ENCODE results near the gene OPA1. TPM values are rescaled to one million over a fixed set of nuclear protein-coding genes. Genes with fewer than 3 reads are reported as not detected.

Gene OPA1
- total RNA-seq, 1 experiment from 2014 or later = 75.4 TPM

DNA sequence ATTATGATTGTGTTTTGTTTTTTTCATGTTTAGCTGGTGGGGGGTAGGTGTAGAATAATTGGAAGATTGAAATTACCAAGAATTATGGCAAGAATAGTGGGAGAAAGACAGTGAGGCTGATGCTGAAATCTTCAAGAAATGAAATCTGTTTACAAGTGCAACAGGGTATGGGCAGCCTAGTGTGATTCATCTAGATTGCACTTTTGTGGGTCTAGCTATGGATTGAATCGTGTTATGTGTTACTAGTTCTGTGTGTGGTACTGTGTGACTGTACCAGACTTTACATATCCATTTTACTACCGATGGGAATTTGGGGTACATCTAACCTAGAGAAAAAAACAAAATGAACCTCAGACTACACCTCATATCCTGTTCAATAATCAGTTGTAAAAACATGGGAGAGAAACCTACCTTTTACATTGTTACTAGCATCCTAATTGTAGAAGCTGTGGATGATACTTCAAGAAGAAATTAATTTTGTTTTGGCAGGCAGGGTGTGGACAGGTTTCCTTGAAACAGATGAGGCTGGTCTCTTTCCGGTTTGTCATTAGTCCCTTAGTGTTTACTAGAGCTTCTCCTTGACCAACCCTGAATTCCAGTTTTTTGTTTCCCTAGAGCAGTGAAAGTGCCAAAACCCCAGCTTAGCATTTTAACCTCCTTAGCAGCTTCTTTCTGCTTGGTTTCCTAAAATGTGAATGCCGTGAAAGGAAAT, 47.9 kb downstream of the OPA1 start:
- no peaks in the 10 kb centered on the region for H3K9me3 Mint-ChIP-seq
- no peak overlapping the region for H3K4me3 Mint-ChIP-seq
- no peaks in the 10 kb centered on the region for H3K27me3 Mint-ChIP-seq (ENCODE audit: low read depth)
- Histone ChIP-seq H3K56ac (ENCODE audit: insufficient read length, low read depth, low read length) (no peak overlapping the region), H4K5ac (ENCODE audit: insufficient read length, low read depth, low read length) (no peak overlapping the region), H2AK5ac (ENCODE audit: insufficient read length, low read length) (no peak overlapping the region), H2BK15ac (ENCODE audit: low read depth, low read length) (no peak overlapping the region), H4K91ac (ENCODE audit: insufficient read length, low read depth, low read length) (no peak overlapping the region), H3K4ac (ENCODE audit: low read depth, low read length) (no peak overlapping the region), H3T11ph (ENCODE audit: low read length) (no peak overlapping the region), H3K23ac (ENCODE audit: insufficient read length, low read depth, low read length) (no peak overlapping the region), H2BK5ac (ENCODE audit: insufficient read length, low read length) (no peak overlapping the region), H3K79me2 (ENCODE audit: insufficient read depth, low read length) (no peaks in the 10 kb centered on the region), H3K27me3 (ENCODE audit: insufficient read depth, low read length) (no peaks in the 10 kb centered on the region), H3K4me1 (ENCODE audit: insufficient read depth, low read length) (no peaks in the 10 kb centered on the region), H3K9ac (ENCODE audit: extremely low read depth, insufficient read length, low read length) (no peak overlapping the region), H3K14ac (ENCODE audit: insufficient read depth, low read length) (no peak overlapping the region), H3K79me1 (ENCODE audit: insufficient read depth, low read depth, low read length, poor library complexity, severe bottlenecking) (no peaks in the 10 kb centered on the region), H3K27ac (ENCODE audit: insufficient read length, low read depth, low read length) (no peak overlapping the region), H3K4me2 (ENCODE audit: insufficient read depth, insufficient read length, low read length) (no peak overlapping the region), H3K18ac (ENCODE audit: insufficient read length, low read depth, low read length) (no peak overlapping the region), H3K23me2 (ENCODE audit: insufficient read length, low read depth, low read length, poor library complexity, severe bottlenecking) (no peaks in the 10 kb centered on the region), H2BK12ac (ENCODE audit: insufficient read length, low read depth, low read length) (no peak overlapping the region), H3K9me3 (ENCODE audit: control insufficient read depth, low read depth, low read length) (no peaks in the 10 kb centered on the region), H4K8ac (replicated peaks; ENCODE audit: insufficient read length, low read depth, low read length) (no peak overlapping the region), H2BK120ac (ENCODE audit: low read depth, low read length, poor library complexity, severe bottlenecking) (no peak overlapping the region), H2AFZ (ENCODE audit: low read length) (no peak overlapping the region), H2BK20ac (ENCODE audit: low read depth, low read length, poor library complexity, severe bottlenecking) (no peak overlapping the region), H4K20me1 (ENCODE audit: control insufficient read depth, insufficient read depth, insufficient read length) (no peaks in the 10 kb centered on the region)
- no peak overlapping the region for H3K27ac Mint-ChIP-seq
- TF ChIP-seq, protein P1, sequence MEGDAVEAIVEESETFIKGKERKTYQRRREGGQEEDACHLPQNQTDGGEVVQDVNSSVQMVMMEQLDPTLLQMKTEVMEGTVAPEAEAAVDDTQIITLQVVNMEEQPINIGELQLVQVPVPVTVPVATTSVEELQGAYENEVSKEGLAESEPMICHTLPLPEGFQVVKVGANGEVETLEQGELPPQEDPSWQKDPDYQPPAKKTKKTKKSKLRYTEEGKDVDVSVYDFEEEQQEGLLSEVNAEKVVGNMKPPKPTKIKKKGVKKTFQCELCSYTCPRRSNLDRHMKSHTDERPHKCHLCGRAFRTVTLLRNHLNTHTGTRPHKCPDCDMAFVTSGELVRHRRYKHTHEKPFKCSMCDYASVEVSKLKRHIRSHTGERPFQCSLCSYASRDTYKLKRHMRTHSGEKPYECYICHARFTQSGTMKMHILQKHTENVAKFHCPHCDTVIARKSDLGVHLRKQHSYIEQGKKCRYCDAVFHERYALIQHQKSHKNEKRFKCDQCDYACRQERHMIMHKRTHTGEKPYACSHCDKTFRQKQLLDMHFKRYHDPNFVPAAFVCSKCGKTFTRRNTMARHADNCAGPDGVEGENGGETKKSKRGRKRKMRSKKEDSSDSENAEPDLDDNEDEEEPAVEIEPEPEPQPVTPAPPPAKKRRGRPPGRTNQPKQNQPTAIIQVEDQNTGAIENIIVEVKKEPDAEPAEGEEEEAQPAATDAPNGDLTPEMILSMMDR (conservative IDR thresholded peaks at IDR 0.05) = no peak
- DNase-seq = no peak
- H3K4me1 Mint-ChIP-seq = peaks cover 5 to 7% of the 10 kb centered on the region in 2 experiments
- WGBS (ENCODE audit: extremely low coverage, insufficient read length, low lambda C conversion rate) = no CpG with 5 or more reads among the region's 4 CpGs
- peaks cover 10 to 40% (median 39%) of the 10 kb centered on the region in 3 experiments; a peak in 5 of 7 replicates for H3K36me3 Mint-ChIP-seq (ENCODE audit: insufficient read depth in 1 of 3, low read depth in 3 of 3)
